Endothelial cell of umbilical vein (primary cell): ENCODE data around the gene TIMM17B. TPM values are rescaled to one million over a fixed set of nuclear protein-coding genes. Genes with fewer than 3 reads are reported as not detected.

Experiments
- BruUV-seq: library from RNA; stranded (reverse); fragments of 400-500 nt; replicated peaks from 2 replicates; lab custom pipeline; 2021; lab: Mats Ljungman, UMichigan
- CTCF ChIA-PET: fragments of 300-600, 350-600 bp; sonication (Branson Sonifier 250); formaldehyde crosslinking; loops from one replicate; lab custom pipeline; 2021; ENCODE audit warnings: antibody characterized with exemption, inconsistent platforms; lab: Charles Lee
- POLR2A ChIA-PET: fragments of 300-600, 350-600 bp; sonication (Branson Sonifier 250); formaldehyde crosslinking; loops from one replicate; lab custom pipeline; 2021; ENCODE audit warnings: antibody characterized with exemption, inconsistent platforms; lab: Charles Lee
- DNase-seq: peaks from one replicate; pipeline ENCODE4 v3.0.0-alpha.2; 2011; ENCODE audit warnings: low read depth, low spot score
- FAIRE-seq: peaks from 2 replicates; lab custom pipeline; 2011; peaks lifted over from hg19 to GRCh38; lab: Jason Lieb, UNC
- H2AFZ ChIP-seq: 2 replicates; pipeline ENCODE4 v1.6.0; 2012; ENCODE audit warnings: low read depth, low read length, control low read depth, inconsistent platforms
- H3K27ac ChIP-seq: 2 replicates; pipeline ENCODE4 v1.5.1; 2011; ENCODE audit warnings: low read depth, mild to moderate bottlenecking, control low read depth, low read length, moderate library complexity; ENCODE audit not compliant: insufficient read depth
- H3K27me3 ChIP-seq, 2 experiments: 2 replicates each; pipeline versions ENCODE4 v1.6.0 to v1.6.1; 2011; ENCODE audit warnings: low read length in 2 of 2, mixed read lengths in 1 of 2; ENCODE audit not compliant: control insufficient read depth in 2 of 2, insufficient read depth in 2 of 2
- H3K36me3 ChIP-seq, 2 experiments: 2 replicates in 1 of 2; 3 replicates in 1 of 2; pipeline ENCODE4 v1.5.1; 2011; ENCODE audit warnings: low read length in 2 of 2, mild to moderate bottlenecking in 1 of 2, moderate library complexity in 1 of 2; ENCODE audit not compliant: control insufficient read depth in 2 of 2, insufficient read depth in 2 of 2; ENCODE audit errors: extremely low read depth in 1 of 2
- H3K4me1 ChIP-seq: 3 replicates; pipeline ENCODE4 v1.5.1; 2011; ENCODE audit warnings: mild to moderate bottlenecking, low read length; ENCODE audit not compliant: control insufficient read depth, insufficient read depth; ENCODE audit errors: extremely low read depth
- H3K4me2 ChIP-seq: 2 replicates; pipeline ENCODE4 v1.6.1; 2011; ENCODE audit warnings: low read length, control low read depth, mixed read lengths; ENCODE audit not compliant: insufficient read depth
- H3K4me3 ChIP-seq, 3 experiments: fragments of 200-600 bp in 1 of 3; sonication (generic), shearing (Covaris generic) in 1 of 3; replicated peaks in 1 of 3; 2 replicates each; pipeline ENCODE4 v1.5.1; 2011 to 2016; ENCODE audit warnings: control low read depth in 3 of 3, low read length in 3 of 3, mild to moderate bottlenecking in 2 of 3, inconsistent platforms in 1 of 3, low read depth in 1 of 3, moderate library complexity in 1 of 3; ENCODE audit not compliant: insufficient read depth in 1 of 3
- H3K79me2 ChIP-seq: 2 replicates; pipeline ENCODE4 v1.6.0; 2012; ENCODE audit warnings: low read length, inconsistent platforms; ENCODE audit not compliant: control insufficient read depth, insufficient read depth
- H3K9ac ChIP-seq: replicated peaks from 2 replicates; pipeline ENCODE3; 2011; ENCODE audit warnings: low read length, control low read depth; ENCODE audit not compliant: insufficient read depth; ENCODE audit errors: extremely low read depth
- H3K9me1 ChIP-seq: replicated peaks from 3 replicates; pipeline ENCODE4 v1.6.0; 2011; ENCODE audit warnings: mild to moderate bottlenecking, low read length; ENCODE audit not compliant: control insufficient read depth, insufficient read depth; ENCODE audit errors: extremely low read depth
- H3K9me3 ChIP-seq: replicated peaks from 2 replicates; pipeline ENCODE4 v1.5.1; 2012; ENCODE audit warnings: low read length, inconsistent platforms; ENCODE audit not compliant: control insufficient read depth, insufficient read depth
- H4K20me1 ChIP-seq: replicated peaks from 2 replicates; pipeline ENCODE3; 2011; ENCODE audit warnings: mild to moderate bottlenecking, low read length; ENCODE audit not compliant: control insufficient read depth, insufficient read depth; ENCODE audit errors: extremely low read depth
- EZH2 ChIP-seq: IDR thresholded peaks from 2 replicates; pipeline ENCODE4 v1.6.1; 2012; ENCODE audit warnings: borderline replicate concordance, low read depth, mild to moderate bottlenecking, moderate library complexity, low read length, inconsistent platforms; ENCODE audit not compliant: severe bottlenecking
- FOS ChIP-seq: IDR thresholded peaks from 2 replicates; pipeline ENCODE4 v1.6.1; 2011; ENCODE audit warnings: mild to moderate bottlenecking, low read length, moderate library complexity, borderline replicate concordance; ENCODE audit not compliant: insufficient read depth
- GATA2 ChIP-seq: IDR thresholded peaks from 2 replicates; pipeline ENCODE4 v1.7.0; 2011; ENCODE audit warnings: low read depth, mild to moderate bottlenecking, moderate library complexity, mixed read lengths, low read length; ENCODE audit not compliant: insufficient read length, insufficient read depth
- JUN ChIP-seq: IDR thresholded peaks from 2 replicates; pipeline ENCODE4 v1.6.1; 2011; ENCODE audit warnings: borderline replicate concordance, low read depth; ENCODE audit not compliant: insufficient read length, insufficient read depth
- MYC ChIP-seq: IDR thresholded peaks from one replicate; pipeline ENCODE4 v1.6.1; 2011; ENCODE audit warnings: mild to moderate bottlenecking, low read depth, low read length
- POLR2A ChIP-seq: IDR thresholded peaks from 2 replicates; pipeline ENCODE4 v1.6.1; 2012; ENCODE audit warnings: low read depth, mild to moderate bottlenecking, control low read depth, low read length
- dilution Hi-C: fragments of 300-500 bp; cut with MboI; formaldehyde crosslinking; loops from one replicate; pipeline ENCODE4 v1.15.0; 2019; ENCODE audit warnings: low sequenced_read_pairs; ENCODE audit not compliant: extremely low pct_ligation_motif_present
- intact Hi-C: fragments of 100-400 bp; cut with micrococcal nuclease; formaldehyde crosslinking; loops from one replicate; pipeline ENCODE4 v1.10.0; 2022
- polyA plus RNA-seq, 4 experiments: library from polyadenylated mRNA; depleted of rRNA in 3 of 4; stranded (reverse) in 3 of 4; unstranded in 1 of 4; fragments of >200 nt; gene quantifications; 2 replicates each; pipeline versions ENCODE4 v1.2.1 to v1.2.3, GENCODE V29; 2011 to 2012; ENCODE audit warnings: missing spikeins in 1 of 4
- total RNA-seq: library from RNA; stranded (reverse); gene quantifications from 2 replicates; pipeline ENCODE4 v1.2.3, GENCODE V29; 2021
- TF ChIP-seq, protein P1 (sequence below): IDR thresholded peaks from 2 replicates; pipeline ENCODE4 v1.6.1; 2011; ENCODE audit not compliant: insufficient read depth, insufficient read length

The TIMM17B gene
- total and polyA plus RNA-seq, 2 donors (not counting 3 experiments of a cell fraction or from before 2014, with no cell fraction given): 36.0 to 73.1 TPM

DNA sequence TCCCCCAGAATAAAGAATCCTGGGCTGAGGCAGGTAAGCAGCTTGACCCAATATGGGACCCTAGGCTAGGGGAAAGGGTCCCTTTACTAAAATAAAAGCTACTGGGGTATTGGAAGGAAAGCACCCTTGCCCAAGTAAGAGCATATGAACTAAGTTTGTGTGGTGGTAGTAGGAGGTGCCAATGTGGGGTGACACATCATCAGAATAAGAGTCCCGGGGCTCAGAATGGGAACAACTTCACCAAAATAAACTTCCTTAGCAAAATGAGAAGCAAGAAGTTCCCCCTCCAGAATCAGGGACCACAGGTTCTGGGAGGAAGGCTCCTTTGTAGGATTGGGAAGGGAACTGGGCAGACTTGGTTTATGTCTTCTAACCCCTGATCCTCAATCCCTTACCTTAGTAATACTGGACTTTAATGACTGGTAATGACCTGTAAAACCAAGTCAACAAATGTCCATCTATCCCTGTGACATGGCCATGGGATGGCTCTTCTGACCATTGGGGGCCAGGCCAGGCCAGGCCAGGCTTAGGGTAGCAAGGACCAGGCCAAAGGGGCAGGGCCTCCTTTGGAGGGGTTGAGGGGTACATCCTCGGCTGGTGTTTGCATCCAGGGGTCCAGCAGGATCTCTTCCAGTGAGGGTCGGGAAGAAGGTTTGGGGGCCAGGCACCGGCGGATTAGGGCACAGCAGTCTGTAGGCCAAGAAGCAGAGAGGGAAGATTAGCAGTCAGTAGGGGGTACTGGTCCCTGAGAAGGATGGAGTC lies 16.2 kb upstream of the TIMM17B start:
- DNase-seq: no peak
- Histone ChIP-seq H3K9me3 (no peaks in the 10 kb centered on the region), H3K4me1 (peaks cover 11% of the 10 kb centered on the region), H2AFZ (no peak overlapping the region), H3K9me1 (no peaks in the 10 kb centered on the region), H3K79me2 (peaks cover 19% of the 10 kb centered on the region), H3K27me3 (no peaks in the 10 kb centered on the region), H3K4me2 (no peak overlapping the region), H4K20me1 (no peaks in the 10 kb centered on the region), H3K36me3 (no peaks in the 10 kb centered on the region), H3K4me3 (no peak overlapping the region), H3K27ac (no peak overlapping the region), H3K9ac (no peak overlapping the region)
- BruUV-seq: no TSS peak
- ChIA-PET CTCF (no interaction called here), POLR2A (no interaction called here)
- no peak for FAIRE-seq
- TF ChIP-seq GATA2 (no peak), POLR2A (no peak), JUN (no peak), FOS (no peak), MYC (no peak), EZH2 (no peak)
- TF ChIP-seq, protein P1, sequence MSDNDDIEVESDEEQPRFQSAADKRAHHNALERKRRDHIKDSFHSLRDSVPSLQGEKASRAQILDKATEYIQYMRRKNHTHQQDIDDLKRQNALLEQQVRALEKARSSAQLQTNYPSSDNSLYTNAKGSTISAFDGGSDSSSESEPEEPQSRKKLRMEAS: no peak
- dilution Hi-C loops: no loop called here
- intact Hi-C loops: loop anchor here (2.0 kb wide), 1 partner anchor 113 kb away; no protein-coding TSS in a partner anchor
